Measurements from ENCODE around the gene GPC5. TPM values are rescaled to one million over a fixed set of nuclear protein-coding genes. Genes with fewer than 3 reads are reported as not detected.

GPC5 gene
- total and polyA plus RNA-seq, 2 of the 8 experiments (the other 6 are each of a cell fraction or from before 2014, with no cell fraction given): 0.20 to 0.39 TPM

- Histone ChIP-seq H3K9me3 (ENCODE audit: insufficient read depth in 2 of 2, low read depth in 1 of 2, low read length in 1 of 2) (no peaks in the 10 kb centered on the region), H3K4ac (replicated peaks; ENCODE audit: insufficient read length, low read depth, low read length) (no peak overlapping the region), H3K23ac (ENCODE audit: insufficient read length) (no peak overlapping the region), H3K56ac (replicated peaks; ENCODE audit: insufficient read length, low read depth, low read length) (no peak overlapping the region), H3K36me3 (ENCODE audit: control insufficient read depth in 2 of 4, insufficient read depth in 4 of 4, low read length in 3 of 4) (no peaks in the 10 kb centered on the region), H3K27ac (ENCODE audit: low read depth, low read length) (no peak overlapping the region), H3K4me2 (ENCODE audit: insufficient read depth in 1 of 2, low read depth in 2 of 2, low read length in 2 of 2) (no peak overlapping the region), H2BK12ac (ENCODE audit: low read depth, low read length) (0 out of 2 replicates have a peak overlapping the region, but pooled peaks have one; percentile 77), H3K14ac (ENCODE audit: insufficient read length) (no peak overlapping the region), H4K8ac (ENCODE audit: extremely low read depth, insufficient read depth, low read length) (no peak overlapping the region), H2AK5ac (ENCODE audit: low read depth, low read length) (peak overlapping the region; percentile 6; the same call in 1 of the 2 replicates), H3K79me2 (ENCODE audit: control insufficient read depth in 1 of 2, insufficient read depth in 2 of 2, low read length in 2 of 2) (no peaks in the 10 kb centered on the region), H4K20me1 (replicated peaks in 1 of 2; ENCODE audit: control insufficient read depth in 1 of 2, insufficient read depth in 2 of 2, low read length in 2 of 2) (no peaks in the 10 kb centered on the region), H3K79me1 (ENCODE audit: low read depth, low read length) (no peaks in the 10 kb centered on the region), H3K27me3 (replicated peaks in 1 of 4; ENCODE audit: control insufficient read depth in 3 of 4, extremely low read depth in 1 of 4, insufficient read depth in 3 of 4, low read length in 3 of 4) (no peaks in the 10 kb centered on the region), H2BK120ac (replicated peaks; ENCODE audit: low read depth, low read length) (peak overlapping the region; percentile 47), H4K5ac (ENCODE audit: insufficient read length, low read depth, low read length) (no peak overlapping the region), H3K4me1 (replicated peaks in 1 of 4; ENCODE audit: control insufficient read depth in 3 of 4, insufficient read depth in 4 of 4, low read length in 3 of 4) (peaks cover 0 to 5% (median 2%) of the 10 kb centered on the region in 4 experiments; a peak in 4 of 7 replicates), H2BK15ac (ENCODE audit: low read length) (no peak overlapping the region), H2BK20ac (ENCODE audit: low read length) (peak overlapping the region; percentile 87; the same call in 1 of the 2 replicates), H3K9ac (replicated peaks in 1 of 4; ENCODE audit: extremely low read depth in 1 of 4, low read depth in 3 of 4, low read length in 3 of 4) (no peak overlapping the region), H2AFZ (ENCODE audit: low read length) (peak overlapping the region; percentile 41; the same call in 1 of the 2 replicates), H3K18ac (ENCODE audit: extremely low read depth, low read length) (no peak overlapping the region), H2BK5ac (ENCODE audit: low read depth, low read length) (peak overlapping the region; percentile 80; the same call in 1 of the 2 replicates), H4K91ac (replicated peaks; ENCODE audit: insufficient read length, low read length) (peak overlapping the region; percentile 57), H3K4me3 (ENCODE audit: extremely low read depth in 1 of 4, insufficient read depth in 2 of 4, low read depth in 3 of 4, low read length in 4 of 4) (no peak overlapping the region), H3K23me2 (ENCODE audit: low read depth, low read length) (no peaks in the 10 kb centered on the region)
- 91% methylated on average over 3 of the region's 3 CpGs; no CpG with 5 or more reads in 1 of the 2 experiments for WGBS, 2 experiments (ENCODE audit: extremely low coverage in 1 of 2, insufficient coverage in 1 of 2, insufficient read length in 1 of 2, insufficient replicate concordance in 2 of 2, low coverage in 1 of 2, low lambda C conversion rate in 2 of 2, missing lambda C conversion rate in 1 of 2)
- no peak for DNase-seq (ENCODE audit: low read depth in 1 of 2, low spot score in 2 of 2)
- FAIRE-seq: no peak
- CTCF ChIA-PET (ENCODE audit: partially characterized antibody): interaction anchor here (1.0 kb wide), 1 partner anchor 12 kb away, joined by 3 read pairs; no protein-coding TSS in a partner anchor
- POLR2A ChIA-PET (ENCODE audit: partially characterized antibody): interaction anchor here (0.6 kb wide), 1 partner anchor 41 kb away, joined by 3 read pairs; no protein-coding TSS in a partner anchor
- no peak for TF ChIP-seq JUN (IDR thresholded peaks at IDR 0.05; ENCODE audit: low read depth, low read length)
- TF ChIP-seq CBX5 (IDR thresholded peaks at IDR 0.05; ENCODE audit: low read depth, low read length): no peak
Measured at GRCh38 chr13:91774397-91774796, 376.0 kb downstream of the GPC5 start.

Data from H1 (cell line).